Right hindlimb (tissue), 1 donor: ENCODE measurements around the gene TIGD6.
"Not testable (repeated sequence)": the region's sequence is repeated elsewhere in the genome, so short reads cannot be mapped to it uniquely, and the experiment has no call there.

Experiments
- DNase-seq: peaks from one replicate; pipeline ENCODE4 v3.0.0-alpha.2; 2018

The TIGD6 gene

GRCh38 chr5:150000256-150000989 lies at the start of gene TIGD6, which contains the start of gene HMGXB3:
TIGD6 (minus strand) TSS chr5:150000654; CDS start chr5:149996348, 4,306 bp downstream.
HMGXB3 (plus strand) TSS chr5:150000739; CDS start chr5:150004853, 4,114 bp downstream.
- DNase-seq: peak; percentile 97

- DNase-seq: no peak
Observed at GRCh38 chr5:150046031-150046430, 45.6 kb upstream of the TIGD6 start.

DNA sequence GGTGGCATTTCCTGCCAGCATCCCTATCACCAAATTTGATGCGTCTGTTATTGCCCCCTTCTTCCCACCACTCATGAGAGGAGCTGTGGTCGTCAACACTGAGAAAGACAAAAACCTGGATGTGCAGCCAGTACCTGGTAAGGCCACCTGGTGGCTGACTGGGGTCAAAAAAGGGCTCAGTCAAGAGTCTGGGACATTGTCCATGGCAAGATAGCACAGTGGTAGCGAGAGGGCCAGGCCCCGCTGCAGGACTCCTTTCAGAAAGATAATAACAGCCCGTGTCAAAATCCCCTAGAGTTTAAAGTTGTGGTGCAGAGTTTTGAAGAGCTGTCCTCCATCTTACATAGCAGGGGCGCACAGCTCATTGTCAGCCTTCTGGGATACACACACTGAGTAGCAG lies 45.1 kb upstream of the TIGD6 start:
- no peak for DNase-seq

- no peak for DNase-seq
Observed at GRCh38 chr5:150044712-150045111, 44.3 kb upstream of the TIGD6 start.

DNA sequence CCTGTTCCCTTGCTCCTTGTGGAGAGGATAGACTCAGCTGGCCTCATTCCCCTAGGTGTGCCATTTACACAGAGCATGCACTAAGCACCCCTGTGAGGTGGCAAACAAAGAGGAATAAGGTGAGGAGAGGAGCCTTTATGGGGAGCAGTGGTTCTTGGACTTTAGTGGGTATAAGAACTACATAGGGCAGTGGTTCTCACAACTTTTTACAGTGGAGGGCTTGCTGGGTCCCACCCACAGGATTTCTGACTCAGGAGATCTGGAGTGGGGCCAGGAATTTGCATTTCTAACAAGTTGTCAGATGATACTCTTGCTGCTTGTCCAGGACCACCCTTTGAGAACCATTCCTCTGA lies 43.9 kb upstream of the TIGD6 start:
- DNase-seq: no peak

DNA sequence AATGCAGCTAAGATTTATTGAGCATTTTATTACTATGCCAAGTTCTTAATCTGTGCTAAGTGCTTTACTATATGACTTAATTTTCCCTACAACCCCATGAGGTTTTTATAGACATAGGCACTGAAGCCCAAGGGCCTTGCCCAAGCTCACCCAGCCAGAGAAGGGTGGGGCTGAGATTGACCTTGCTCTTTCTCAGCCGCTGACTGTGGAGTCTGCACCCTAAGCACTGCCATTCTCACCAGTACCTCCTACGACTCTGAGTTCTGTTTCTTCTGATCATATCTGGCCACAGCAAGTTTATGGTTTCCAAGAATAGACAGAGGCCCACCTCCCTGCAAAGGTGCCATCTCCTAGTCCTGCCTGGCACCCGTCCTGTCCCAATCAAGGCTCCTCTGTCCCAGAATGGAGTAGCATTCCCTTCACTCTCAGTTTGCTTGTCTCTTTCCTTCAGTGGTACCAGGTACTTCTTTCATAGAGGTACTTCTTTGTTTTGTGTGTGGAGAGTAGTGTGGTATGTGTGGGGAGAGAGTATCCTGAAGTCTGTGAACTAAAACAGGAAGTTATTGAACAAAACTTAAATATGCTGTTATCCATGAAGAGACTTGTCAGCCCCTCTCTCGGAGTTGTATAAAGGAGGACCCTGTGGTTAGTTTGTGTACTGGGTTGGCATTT lies 43.3 kb upstream of the TIGD6 start:
- DNase-seq: no peak

DNA sequence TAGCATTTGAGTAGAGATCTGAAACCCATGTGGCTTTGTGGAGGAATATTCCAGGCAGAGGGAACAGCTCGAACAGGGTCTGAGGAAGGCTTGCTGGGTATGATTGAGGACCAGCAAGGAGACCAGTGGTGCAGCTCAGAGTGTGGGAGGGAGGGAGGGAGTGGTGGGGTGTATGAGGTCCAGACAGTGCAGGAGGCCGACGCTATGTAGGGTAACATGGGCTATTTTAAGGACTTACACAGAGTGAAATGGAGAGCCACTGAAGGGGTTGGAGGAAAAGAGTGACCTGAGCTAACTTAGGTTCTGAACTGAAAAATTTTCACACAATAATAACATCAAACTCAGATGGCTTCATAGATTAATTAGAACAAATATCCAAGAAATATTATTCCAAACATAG lies 42.0 kb upstream of the TIGD6 start:
- DNase-seq: no peak

GRCh38 chr5:150038547-150038946 lies 38.1 kb upstream of the TIGD6 start:
- DNase-seq: no peak

GRCh38 chr5:150036513-150036912 lies 36.1 kb upstream of the TIGD6 start:
- DNase-seq: no peak

GRCh38 chr5:150035139-150035895 lies 34.9 kb upstream of the TIGD6 start:
- DNase-seq: no peak

DNA sequence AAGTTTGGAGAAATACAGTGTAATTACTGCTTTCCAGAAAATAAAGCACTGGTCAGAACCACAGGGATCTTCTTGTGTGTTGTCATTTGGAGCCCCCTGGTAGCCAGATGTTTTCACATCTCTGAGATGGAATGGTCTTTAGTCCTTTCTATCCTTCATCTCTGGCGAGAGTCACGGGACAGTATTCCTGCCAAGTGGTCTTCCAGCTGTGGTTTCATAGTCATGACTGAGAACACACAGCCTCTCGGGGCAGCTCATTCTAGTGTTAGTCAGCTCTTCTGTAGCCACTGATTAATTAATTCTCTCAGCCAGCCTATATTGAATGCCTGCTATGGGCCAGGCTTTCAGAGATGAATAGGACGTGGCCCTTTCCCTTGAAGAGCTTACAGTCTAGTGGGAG lies 34.2 kb upstream of the TIGD6 start:
- peak; percentile 57 for DNase-seq

DNA sequence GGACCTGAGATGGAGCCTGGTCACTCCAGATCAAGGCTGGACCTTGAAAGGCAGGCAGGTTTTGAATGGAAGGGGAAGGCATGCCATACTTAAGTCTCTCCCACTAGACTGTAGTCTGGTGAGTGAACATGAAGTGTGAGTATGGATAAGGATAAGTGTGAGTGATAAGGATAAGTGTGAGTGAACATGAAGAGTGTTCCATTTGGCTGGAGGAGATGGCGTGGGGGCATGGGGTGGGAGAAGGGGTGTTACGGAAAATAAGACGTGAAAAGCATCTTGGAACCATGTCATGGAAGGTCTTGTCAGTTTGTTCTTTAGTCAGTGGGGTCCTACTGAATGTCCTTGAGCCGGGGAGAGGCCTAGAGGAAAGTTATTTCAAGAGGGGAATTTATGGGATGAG lies 32.9 kb upstream of the TIGD6 start:
- no peak for DNase-seq

GRCh38 chr5:150028047-150028446 lies 27.6 kb upstream of the TIGD6 start:
- not testable (repeated sequence) for DNase-seq

GRCh38 chr5:150026682-150027172 lies 26.3 kb upstream of the TIGD6 start:
- no peak for DNase-seq

DNA sequence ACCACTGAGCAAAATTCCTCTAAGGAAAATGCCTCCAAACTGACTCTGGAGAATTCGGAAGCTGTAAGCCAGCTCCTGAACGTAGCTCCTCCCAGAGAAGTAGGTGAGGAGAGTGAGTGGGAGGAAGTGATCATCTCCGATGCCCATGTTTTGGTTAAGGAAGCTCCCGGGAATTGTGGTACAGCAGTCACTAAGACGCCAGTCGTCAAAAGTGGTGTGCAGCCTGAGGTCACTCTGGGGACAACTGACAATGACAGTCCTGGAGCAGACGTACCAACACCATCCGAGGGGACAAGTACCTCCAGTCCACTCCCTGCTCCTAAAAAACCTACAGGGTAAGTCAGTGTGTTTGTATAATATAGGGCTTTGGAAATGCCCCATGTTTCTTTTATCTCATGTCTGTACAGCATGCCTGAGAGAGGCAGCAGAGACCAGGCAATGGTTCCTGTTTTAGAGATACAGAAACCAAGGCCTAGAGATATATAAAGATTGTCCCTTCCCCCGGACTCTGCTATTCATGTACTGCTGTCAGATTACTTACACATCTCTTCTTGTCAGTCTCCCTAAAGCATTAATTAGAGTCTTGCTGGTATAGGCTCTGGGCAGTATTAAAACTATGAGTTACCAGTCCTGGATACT lies 24.0 kb upstream of the TIGD6 start:
- DNase-seq: no peak

DNA sequence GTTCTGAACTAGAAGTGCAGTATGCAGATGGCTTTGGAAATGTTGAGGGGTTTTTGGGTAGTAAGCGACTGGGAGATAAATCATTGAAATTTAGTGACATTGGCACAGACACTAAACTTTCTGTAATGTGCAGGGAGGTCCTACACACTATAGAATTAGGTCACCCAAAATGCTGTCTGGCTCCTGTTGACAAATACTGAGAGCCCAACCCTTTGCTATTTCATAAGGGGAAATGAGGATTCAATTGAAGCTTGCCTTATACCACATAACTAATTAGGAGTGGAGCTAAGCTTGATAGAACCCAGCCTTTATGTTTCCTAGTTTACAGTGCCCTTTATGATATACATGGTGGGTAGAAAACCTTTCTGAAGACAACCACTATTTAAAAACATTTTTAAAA lies 22.7 kb upstream of the TIGD6 start:
- DNase-seq: no peak

DNA sequence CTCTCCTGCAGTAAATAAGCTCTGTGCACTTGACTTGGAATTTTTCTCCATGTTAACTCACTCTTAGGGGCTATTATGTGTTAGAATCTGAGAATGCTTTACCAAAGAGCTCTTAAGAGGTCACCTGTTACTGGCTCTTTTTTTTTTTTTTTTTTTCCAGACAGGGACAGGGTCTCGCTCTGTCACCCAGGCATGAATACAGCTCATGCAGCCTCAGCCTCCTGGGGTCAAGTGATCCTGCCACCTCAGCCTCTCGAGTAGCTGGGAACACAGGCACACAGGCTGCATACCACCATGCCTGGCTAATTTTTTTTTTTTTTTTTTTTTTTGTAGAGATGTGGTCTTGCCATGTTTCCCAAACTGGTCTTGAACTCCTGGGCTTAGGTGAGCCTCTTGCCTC lies 22.2 kb upstream of the TIGD6 start:
- no peak for DNase-seq

DNA sequence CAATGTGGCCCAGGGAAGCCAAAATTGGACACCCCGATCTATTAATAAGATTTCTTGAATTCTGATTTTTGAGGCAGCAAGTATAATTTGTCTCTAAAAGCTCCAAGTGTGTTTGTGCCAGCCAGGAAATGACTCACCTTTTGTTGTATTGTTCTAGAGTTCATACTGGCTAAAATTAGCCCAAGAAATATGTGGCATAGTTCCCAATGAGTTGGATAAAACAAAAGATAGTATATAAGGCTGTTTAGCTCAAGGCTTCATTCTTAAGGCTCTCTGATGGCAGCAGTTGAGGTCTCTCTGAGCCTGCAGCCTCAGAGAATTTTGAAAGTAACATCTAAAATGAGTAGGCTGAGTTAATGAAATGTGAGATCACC lies 21.7 kb upstream of the TIGD6 start:
- DNase-seq: no peak

DNA sequence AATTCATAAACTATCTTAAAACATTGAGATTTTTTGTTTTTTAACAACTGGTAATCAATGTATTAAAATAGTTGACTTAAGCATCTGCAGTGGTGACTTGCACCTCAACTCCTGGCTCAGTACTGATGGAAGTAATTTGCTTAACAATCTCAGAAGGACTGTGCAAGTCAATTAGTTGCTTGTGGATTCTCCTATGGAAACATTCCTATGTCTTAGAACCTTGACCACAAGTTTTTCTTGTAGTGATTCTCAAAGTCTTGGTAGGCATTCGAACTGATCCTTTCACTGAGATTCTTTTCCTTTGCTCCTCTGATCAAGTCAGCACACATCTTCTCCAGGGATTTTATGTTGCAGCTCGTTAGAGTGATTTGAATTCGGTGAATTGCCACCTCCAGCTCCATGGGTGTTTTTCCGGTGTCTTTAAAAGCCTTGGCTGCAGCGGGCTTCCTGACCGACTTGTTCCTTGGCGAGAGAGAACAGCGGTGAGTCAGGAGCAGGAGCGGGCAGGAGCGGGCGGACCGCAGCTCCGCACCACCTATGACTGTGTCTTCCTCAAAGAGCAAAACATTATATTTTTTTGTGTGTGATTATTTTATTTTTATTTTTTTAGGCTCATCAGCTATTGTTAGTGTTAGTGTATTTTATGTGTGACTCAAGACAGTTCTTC lies 21.2 kb upstream of the TIGD6 start:
- DNase-seq: no peak

DNA sequence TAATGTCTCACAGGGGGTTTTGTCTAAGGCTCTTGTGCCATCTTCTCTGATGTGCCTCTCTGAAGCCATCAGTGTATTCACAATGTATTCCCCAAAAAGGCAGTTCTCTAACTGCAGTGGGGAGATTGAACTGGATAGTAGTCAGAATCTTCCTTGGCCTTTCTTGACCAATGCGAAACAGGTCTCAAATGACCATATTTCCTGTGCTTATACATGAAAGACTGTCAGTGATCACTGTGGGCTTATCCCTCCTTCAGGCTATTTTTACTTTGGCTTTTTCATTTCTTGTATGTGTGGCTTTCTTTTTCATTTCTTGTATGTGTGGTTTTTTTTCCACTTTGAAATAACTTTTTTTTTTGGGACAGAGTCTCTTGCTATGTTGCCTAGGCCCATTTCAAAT lies 19.8 kb upstream of the TIGD6 start:
- no peak for DNase-seq

GRCh38 chr5:150017226-150018005 lies 17.0 kb upstream of the TIGD6 start:
- no peak for DNase-seq

DNA sequence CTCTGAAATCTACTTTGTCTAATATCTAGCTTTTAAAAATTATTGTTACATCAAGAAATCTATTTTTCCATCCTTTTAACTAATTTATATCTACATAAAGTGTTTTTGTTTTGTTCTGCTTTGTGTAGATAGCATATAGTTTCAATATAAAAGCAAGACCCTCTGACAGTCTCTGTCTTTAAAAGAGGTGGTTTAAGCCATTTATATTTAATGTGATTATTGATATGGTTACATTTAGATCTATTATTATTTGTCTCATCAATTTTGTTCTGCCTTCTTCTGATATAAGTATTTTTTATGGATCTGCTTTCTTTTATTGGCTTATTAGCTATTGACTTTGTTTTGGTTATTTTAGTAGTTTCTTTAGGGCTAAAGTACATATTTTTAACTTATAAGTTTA lies 16.1 kb upstream of the TIGD6 start:
- no peak for DNase-seq
